NCI-H524 treated with DMSO at 0.1 percent for 48 hours (cell line): ENCODE data around the gene LMAN2L.
"Not testable (repeated sequence)": the region's sequence is repeated elsewhere in the genome, so short reads cannot be mapped to it uniquely, and the experiment has no call there.

Source experiments
- DNase-seq: peaks from one replicate; lab custom pipeline; 2025; lab: John Stamatoyannopoulos, UW

The LMAN2L gene

DNA sequence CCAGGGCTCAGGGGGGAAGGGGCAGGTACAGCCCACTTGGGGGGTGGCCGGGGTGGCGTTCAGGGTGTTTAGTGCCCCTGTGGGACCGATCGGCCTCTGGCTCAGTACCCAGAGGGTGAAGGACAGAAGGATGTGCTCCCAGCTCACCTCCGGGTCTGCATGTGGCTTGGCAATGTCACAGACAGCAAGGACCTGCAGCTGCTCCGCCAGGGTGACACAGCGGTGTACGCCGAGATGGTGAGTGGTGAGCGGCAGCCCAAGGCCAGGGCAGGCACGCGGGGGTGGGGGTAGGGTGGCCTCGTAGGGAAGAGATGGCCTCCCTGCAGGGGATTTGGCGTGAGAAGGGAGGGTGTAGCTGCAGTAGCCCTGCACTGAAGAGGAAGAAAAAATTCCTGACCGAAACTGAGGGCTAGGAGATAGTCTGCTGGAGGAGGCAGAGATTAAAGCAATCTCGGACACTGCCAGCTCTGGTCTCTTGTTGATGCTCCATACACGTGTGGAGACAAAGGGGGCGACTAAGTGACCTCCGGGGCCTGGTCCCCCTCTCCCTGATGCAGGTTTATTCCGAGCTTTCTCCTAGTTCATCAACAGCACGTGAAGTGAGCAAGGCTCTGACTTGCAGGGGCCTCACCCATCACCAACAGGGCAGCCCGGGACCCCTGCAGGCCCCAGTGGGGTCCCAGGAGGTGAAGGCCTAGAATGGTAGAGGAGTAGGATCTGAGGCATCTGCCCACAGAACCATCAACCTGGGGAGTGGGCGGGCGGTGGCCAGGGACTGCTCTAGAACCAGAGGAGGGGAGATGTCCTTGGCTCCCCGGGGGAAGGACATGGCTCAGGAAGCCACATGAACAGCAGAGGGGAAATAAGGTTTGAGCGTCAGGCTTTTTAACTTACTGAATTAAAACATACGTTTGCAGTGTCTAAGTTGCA lies 51.9 kb downstream of the LMAN2L start:
- no peak for DNase-seq

DNA sequence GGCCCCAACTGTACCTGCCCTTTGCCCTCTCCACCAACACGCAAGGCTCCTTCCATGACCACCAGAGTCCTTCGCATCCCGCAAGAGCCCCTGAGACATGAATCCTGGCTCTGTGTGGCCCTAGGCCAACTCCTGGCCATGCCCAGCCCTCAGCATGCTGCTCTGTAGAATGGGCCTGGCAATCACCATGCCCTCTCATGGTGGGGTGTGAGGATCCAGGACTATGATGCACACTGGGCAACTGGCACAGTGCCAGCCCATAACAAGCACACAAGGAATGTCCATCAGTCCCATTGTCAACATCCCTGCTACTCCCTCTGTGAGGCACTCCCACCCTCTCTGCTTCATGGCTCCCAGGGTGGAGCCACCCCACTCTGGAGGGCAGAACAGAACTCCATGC lies 52.6 kb downstream of the LMAN2L start:
- DNase-seq, result no peak

DNA sequence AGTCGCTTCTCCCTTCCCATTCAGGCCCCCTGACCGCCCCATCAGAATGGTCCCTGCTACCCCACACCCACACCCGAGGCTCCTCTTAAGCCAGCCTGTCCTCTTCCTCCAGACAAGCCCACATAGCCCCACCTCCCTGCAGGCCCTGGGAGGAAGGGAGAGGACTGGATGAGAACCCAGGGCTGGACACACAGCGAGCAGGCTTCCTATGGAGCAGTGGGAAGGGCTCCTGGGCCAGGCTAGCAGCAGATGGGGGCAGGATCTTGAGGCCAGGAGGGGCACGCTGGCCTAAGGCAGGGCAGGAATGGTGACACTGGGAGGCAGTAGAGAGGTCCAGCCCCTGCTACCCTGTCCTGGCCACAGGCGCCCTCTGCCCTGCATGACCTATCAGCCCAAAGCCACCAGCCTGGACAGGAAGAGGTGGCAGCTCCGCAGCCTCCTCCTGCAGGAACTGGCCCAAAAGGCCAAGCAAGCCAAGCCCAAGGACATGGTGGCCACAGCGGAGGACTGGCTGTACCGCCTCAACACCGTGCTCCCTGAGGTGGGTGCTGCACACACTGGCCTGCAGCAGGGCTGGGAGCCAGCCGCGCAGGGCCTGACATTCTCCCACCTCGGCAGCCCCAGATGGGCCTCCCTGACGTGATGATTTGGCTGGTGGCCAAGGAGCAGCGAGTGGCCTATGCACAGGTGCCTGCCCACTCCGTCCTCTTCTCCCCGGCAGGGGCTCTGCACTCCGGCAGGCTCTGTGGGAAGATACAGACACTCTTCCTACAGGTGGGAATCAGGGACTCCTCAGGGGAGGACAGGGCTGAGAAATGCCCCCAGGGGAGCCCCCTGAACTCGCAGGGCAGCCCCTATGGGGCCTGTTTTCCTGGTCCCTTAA lies 54.0 kb downstream of the LMAN2L start:
- peak; percentile 44 for DNase-seq

DNA sequence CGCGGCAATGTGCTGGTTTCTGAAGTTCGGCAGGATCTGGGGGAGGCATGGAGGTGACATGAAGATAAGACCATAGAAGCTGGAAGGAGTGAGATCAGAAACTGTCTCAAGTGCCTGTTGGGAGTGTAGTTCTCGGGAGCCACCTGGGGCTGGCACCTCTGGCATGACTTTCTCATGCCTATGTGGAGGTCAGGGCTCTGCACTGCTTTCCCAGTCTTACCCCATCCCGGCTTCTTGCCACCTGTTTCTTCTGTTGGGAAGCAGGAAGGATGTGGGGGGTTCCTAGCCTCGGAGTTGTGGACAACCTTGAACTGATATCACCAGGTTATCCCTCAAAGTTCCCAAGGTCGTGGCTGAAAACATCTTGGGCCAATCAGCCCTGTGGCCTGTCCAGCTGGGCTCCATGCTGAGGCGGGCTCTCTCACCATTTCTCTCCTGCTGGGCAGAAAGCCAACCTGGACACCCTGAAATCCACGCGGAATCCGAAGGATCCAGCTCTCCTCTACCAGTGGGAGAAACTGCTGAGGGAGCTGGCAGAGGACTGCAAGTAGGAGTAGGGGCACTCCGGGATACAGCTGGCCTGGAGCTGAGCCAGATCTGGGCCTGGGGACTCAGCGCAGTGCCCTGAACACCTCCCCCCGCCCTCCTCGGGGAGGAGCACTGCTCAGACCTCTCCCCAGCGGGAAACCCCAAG lies 54.8 kb downstream of the LMAN2L start:
- no peak for DNase-seq

DNA sequence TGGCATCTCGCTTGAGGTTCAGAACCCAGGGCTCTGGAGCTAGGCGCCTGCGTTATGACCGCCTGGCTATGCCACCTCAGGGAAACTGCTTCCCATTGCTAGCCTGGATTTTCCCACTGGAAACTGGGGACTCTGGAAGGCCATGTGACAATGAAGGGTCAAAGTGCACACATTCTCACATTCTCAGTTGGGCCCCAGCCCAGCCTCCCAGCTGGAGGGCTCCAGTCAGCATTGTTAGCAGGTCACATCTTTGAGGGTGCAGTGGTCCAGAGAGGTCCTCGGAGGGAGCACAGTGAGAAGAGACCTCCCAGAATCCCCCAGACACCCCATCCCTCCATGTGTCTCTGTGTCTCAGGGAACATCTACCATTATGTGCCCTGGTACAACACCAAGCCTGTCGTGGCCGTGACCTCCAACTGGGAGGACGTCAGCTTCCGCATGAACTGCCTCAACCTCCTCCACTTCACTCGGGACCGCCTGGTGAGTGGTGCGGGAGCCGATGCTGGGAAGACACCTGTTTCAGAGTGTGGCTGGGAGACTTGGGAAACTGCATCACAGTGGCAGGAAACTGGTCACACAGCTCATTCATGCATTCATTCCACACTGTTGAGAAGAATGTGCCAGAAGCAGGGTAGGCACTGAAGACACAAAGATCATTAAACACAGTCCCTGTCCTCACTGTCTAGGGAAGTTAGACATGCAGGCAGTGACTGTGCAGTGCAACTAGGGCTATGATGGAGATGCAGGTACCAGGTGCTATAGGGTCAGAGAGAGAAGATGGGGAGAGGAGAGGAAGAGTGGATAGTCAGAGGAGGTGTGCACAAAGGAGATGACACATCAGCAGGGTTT lies 55.7 kb downstream of the LMAN2L start:
- no peak for DNase-seq

DNA sequence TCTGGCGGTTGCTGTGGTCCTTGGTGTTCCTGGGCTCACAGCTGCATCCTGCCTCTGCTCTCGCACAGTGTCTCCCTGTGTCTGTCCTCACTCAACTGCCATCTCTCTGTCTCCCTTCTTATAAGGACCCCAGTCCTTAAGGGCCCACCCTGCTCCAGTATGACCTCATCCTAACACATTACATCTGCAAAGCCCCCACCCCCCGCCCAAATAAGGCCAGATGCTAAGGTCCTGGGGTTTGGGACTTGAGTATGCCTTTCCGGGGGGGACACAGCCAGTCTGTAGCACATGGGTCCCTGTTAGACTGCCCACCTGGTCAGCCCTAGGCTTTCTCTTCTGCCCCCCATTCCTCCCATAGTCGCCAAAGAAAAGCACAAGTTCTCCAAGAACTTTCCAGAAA lies 56.6 kb downstream of the LMAN2L start:
- no peak for DNase-seq

DNA sequence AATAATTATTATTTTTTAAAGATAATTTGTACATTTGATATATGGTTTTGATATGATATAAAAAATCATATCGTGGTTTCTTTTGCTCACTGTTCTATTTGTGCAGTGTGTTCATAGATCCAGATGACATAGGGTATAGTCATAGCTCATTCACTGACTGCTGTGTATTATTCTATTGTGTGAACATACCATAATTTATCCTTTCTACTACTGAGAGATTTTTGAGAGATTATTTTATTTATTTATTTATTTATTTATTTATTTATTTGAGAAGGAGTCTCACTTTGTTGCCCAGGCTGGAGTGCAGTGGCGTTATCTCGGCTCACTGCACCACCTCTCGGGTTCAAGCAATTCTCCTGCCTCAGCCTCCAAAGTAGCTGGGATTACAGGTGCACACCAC lies 58.3 kb downstream of the LMAN2L start:
- no peak for DNase-seq

DNA sequence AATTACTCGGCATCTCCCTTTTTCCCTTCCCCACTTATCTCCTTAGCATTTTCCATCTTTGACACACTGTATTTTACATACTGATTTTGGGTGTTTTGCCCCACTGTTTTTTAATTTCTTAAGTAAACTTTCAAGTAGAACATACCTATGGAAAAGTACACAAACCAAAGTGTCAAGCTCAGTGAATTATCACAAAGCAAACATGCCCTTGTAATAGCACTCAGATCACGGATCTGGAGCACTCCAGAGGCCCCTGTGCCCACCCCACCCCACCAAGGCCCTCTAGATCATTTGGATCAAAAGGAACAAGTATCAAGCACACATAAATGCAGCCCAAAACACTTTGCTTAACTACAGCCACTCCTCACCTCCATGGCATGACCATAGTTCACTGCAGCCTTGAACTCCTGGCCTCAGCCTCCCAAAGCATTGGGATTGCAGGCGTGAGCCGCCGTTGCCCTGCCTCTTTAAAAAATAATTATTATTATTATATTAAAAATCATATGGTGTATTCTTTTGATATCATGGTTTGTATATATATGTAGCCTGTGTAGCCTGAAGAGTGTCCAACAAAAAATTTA lies 59.2 kb downstream of the LMAN2L start:
- DNase-seq, result no peak

DNA sequence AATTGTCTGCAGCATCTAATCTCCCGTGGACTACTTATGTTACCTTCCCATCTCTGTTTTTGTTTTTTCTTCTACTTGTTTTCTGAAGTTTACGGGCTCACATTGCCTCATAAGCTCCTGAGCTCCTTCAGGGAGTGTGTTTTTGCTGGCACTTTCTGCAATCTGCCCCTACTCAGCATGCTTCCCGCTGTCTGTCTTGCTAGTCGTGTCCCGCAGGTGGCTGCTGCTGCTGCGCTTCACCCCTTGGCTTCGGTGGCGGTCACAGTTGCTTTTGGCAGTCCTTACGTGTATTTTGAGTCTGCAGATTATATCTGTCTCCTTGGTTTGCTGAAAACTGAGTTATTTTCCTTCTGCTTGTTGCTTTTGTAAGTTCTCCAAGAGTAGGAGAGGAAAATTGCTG lies 60.0 kb downstream of the LMAN2L start:
- no peak for DNase-seq

DNA sequence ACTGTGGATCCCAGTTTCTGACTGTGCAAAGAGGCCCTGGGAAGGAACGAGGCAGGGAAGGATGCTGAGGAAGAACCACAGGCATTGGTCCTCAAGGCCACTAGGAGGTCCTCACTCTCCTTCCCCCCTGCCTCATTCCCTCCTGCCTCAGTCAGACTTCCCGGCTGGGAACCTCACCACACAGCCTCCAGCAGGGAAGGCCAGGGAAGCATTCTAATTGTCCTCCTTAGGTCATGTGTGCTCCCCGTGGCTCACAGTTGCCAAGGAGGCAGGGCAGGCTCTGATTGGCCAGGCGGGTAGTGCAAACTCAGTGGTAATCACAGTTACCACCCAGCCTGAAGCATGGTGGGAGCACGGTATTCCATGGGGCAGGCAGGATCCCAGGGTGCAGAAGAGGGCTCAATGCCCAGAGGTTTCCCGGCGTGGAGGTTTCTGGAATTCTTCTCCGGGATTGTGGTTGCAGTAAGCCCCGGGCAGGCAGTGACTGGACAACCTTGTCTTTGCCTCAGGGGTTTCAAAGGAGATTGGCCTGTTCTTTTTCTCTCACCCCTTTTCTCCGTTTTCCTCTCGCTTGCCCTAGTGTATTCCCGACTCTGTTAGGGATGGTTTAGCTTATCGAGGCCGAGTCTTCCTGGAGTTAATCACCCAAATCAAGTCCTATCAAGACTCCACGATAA lies 70.2 kb downstream of the LMAN2L start:
- DNase-seq, result no peak

DNA sequence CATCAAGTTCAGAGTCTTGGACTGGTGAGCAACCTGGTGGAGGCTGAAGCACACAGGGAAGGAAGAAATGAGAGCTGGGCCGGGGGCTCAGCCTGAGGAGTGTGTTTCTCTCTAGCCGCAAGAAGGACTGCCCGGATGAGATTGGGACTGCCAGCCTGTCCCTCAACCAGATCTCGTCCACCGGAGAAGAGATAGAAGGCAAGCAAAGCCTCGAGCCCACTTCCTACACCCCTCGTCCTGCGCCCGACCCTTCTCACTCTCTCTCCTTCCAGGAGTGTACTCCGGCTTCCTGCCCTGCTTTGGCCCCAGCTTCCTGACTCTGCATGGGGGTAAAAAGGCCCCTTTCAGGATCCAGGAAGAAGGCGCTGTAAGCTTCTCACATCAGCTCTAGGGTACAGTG lies 71.1 kb downstream of the LMAN2L start:
- no peak for DNase-seq

DNA sequence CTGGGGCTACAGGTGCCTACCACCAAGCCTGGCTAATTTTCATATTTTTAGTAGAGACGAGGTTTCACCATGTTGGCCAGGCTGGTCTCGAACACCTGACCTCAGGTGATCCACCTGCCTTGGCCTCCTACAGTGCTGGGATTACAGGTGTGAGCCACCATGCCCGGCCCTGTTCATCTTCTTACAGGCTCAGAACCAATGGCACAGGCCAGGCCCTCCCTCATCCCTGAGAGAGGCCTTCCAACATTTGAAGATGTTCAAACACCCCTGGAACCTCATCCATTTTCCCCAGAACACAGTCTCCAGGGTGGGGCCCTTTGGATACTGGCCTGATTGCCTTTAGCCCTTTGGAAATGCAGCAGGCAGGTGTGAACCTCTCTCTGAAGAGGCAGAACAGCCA lies 74.1 kb downstream of the LMAN2L start:
- DNase-seq, result not testable (repeated sequence)

DNA sequence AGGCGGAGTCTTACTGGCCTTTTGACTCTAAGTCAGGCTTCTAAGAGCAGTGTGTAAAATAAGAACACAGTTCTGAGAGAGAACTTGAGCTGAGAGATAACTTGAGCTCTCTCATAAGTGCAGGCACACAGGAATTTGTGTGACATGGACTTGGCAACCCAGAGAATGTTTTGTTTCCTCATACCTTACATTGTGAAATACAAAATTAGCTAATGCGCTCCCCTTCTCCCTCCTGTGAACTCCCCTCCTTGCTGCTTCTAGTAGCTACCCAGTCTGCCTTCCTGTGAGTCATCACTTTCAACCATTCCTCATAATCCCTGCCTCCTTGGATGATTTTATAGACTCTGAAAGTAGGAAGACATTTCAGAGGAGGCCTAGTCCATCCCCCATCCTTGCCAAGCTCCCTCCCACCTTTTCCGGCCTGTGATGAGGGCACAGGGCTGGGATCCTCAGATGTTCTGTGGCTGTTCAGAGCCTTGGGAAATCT lies 74.7 kb downstream of the LMAN2L start:
- DNase-seq, result no peak

DNA sequence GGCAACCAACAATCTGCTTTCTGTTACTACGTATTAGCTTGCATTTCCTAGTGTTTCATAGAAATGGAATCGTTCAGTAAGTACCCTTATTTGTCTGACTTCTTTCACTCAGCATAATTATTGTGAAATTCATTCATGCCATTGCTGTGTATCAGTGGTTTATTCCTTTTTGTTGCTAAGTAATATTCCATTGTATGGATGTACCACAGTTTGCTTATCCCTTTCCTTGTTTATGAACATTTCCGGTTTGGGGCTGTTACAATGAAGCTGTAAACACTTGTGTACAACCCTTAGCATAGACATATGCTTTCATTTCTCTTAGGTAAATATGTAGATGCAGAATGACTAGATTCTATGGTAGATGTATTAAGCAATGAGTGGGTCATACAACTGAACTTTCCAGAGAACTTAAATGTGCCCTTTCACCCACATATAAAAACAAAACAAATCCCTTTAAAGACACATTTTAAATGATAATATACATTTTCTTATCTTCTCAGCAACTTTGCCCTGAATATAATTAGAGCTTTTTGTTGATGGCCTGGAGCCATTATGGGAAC lies 75.4 kb downstream of the LMAN2L start:
- DNase-seq, result no peak

DNA sequence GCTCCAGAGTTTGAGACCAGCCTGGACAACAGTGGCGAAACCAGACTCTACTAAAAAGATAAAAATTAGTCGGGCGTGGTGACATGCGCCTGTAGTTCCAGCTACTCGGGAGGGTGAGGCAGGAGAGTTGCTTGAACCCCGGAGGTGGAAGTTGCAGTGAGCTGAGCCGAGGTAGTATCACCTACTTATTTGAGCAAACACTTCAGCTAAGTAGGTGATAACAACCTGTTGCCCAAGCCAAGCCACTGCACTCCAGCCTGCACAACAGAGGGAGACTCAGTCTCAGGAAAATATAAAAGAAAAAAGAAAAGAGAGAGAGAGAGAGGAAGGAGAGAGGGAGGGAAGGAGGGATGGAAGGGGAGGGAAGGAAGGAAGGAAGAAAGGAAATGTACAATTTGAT lies 76.0 kb downstream of the LMAN2L start:
- DNase-seq, result no peak

DNA sequence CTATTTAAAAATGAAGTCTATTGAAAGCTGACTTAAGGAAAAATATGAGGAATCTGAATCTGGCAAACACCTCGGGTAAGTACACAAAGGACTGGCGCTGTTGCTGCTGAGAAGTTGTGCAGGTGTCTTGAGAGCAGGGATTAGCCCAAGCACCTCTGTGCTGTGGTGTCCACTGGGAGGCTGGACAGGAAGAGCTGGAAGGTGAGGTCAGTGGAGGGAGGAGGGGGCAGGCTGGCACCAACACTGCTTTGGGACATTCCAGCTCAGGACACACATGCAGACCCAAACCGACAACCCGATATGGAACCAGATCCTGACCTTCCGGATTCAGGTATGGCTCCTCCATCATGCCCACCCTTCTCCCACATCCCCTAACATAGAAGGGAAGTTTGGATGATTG lies 76.7 kb downstream of the LMAN2L start:
- DNase-seq, result no peak

DNA sequence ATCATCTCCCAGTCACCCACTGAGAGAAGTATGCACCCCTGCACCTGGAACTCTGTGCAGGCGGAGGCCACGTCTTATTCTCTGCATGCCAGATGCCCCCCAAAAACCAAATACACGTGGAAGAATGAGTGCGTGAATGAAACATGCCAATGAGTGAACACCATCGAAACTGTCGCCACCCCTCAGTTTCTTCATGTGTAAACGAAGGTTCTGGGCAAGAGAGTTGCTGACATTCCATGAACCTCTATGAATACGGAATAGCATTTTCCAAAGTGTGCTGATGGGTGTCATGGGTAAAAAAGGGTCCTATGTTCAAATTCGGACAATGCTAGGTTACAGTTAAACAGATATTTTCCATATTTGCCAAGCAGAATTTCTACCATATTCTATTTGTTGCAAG lies 77.5 kb downstream of the LMAN2L start:
- no peak for DNase-seq

DNA sequence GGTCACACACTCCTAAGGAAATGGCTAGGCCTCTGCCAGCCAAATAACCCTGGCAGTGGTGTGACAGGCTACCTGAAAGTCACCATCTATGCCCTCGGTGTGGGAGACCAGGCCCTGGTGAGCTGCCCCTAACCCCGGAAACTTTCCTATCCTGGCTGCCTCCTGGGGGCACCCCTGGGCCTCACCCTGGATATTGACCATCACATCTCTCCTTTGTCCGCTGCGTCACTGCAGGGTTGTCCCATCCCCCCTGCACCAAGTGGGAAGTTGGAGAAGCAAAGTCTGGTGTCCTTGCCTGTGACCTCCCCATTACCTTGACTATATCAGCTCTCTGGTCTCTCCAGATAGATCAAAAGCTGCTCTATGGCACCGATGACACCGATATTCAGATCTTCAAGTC lies 78.5 kb downstream of the LMAN2L start:
- no peak for DNase-seq

DNA sequence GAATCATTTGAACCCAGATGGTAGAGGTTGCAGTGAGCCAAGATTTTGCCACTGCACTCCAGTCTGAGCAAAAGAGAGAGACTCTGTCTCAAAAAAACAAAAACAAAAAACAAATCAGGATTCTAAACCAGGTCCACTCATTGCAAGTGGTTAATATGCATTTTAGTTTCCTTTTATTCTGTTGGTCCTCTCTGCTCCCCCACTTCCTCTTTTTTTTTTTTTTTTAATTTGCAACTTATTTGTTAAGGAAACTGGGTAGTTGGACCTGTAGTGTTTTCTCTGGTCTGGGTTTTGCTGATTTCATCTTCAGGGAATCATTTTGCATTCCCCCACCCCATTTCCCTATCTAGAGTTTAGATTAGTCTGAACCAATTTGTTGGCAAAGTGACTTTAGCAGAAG lies 83.3 kb downstream of the LMAN2L start:
- no peak for DNase-seq
